ENCODE results near the gene IQGAP3. TPM values are rescaled to one million over a fixed set of nuclear protein-coding genes. Genes with fewer than 3 reads are reported as not detected.

IQGAP3 gene
- polyA plus RNA-seq, 2 of the 4 experiments (the other 2 are of a cell fraction): 15.6 to 17.0 TPM

GRCh38 chr1:156590326-156591180, 18.2 kb upstream of the IQGAP3 start:
- ChIA-PET POLR2A (interaction anchor here (0.6 to 2.5 kb wide), 7 partner anchors 10 to 133 kb away, joined by 3 to 18 read pairs (median 6); partner anchors contain the start of genes GPATCH4 and MEF2D), CTCF (interaction anchor here (0.6 to 12.5 kb wide), 12 partner anchors 9 to 205 kb away, joined by 3 to 135 read pairs (median 5); partner anchors contain the start of genes NES and TTC24)
- H3K4me3 ChIP-seq: peak overlapping the region; percentile 72
- TF ChIP-seq EP300 (IDR thresholded peaks at IDR 0.05) (no peak), POLR2A (IDR thresholded peaks at IDR 0.05; ENCODE audit: low read length) (no peak), RARB (CRISPR knock-in tag; IDR thresholded peaks at IDR 0.05) (no peak), ZFP36 (IDR thresholded peaks at IDR 0.05; ENCODE audit: borderline replicate concordance, partially characterized antibody) (no peak), CBX8 (IDR thresholded peaks at IDR 0.05) (no peak), REST (IDR thresholded peaks at IDR 0.05) (no peak), BHLHE40 (IDR thresholded peaks at IDR 0.05; ENCODE audit: low read depth, low read length) (no peak), JUN (IDR thresholded peaks at IDR 0.05) (no peak), USF2 (IDR thresholded peaks at IDR 0.05) (no peak), RFX5 (IDR thresholded peaks at IDR 0.05) (no peak), RAD21 (conservative IDR thresholded peaks at IDR 0.05 in 1 of 2, IDR thresholded peaks at IDR 0.05 in 1 of 2) (no peak), POLR2AphosphoS2 (conservative IDR thresholded peaks at IDR 0.05; ENCODE audit: low read length) (no peak), E2F6 (IDR thresholded peaks at IDR 0.05; ENCODE audit: borderline replicate concordance, low read depth) (no peak), ZSCAN20 (CRISPR knock-in tag; IDR thresholded peaks at IDR 0.05) (no peak)
- H3K27ac ChIP-seq: peak overlapping the region; percentile 94 to 98
- ATAC-seq: no peak
- no peak for FAIRE-seq
- H3K9me3 ChIP-seq: no peaks in the 10 kb centered on the region
- DNase-seq (ENCODE audit: low read depth in 1 of 2, low spot score in 1 of 2): no peak
- 92% methylated on average over 10 of the region's 10 CpGs for WGBS (ENCODE audit: missing lambda C conversion rate)
- H3K4me2 ChIP-seq: peak overlapping the region; percentile 87
- H3K4me1 ChIP-seq: peaks cover 10% of the 10 kb centered on the region; the same call in 2 of the 3 replicates

GRCh38 chr1:156589546-156589945, 17.2 kb upstream of the IQGAP3 start:
- ChIA-PET CTCF (interaction anchor here (1.1 to 12.5 kb wide), 4 partner anchors 9 to 38 kb away, joined by 3 to 135 read pairs (median 4); no protein-coding TSS in a partner anchor), POLR2A (no interaction called here)
- ATAC-seq (no peak), FAIRE-seq (no peak), DNase-seq (ENCODE audit: low read depth in 1 of 2, low spot score in 1 of 2) (no peak)
- Histone ChIP-seq H3K4me2 (no peak overlapping the region), H3K27ac (no peak overlapping the region), H3K4me1 (peaks cover 10% of the 10 kb centered on the region; the same call in 2 of the 3 replicates), H3K4me3 (no peak overlapping the region), H3K9me3 (no peaks in the 10 kb centered on the region)
- 78% methylated on average over 5 of the region's 5 CpGs for WGBS (ENCODE audit: missing lambda C conversion rate)
- no peak for TF ChIP-seq JUN (IDR thresholded peaks at IDR 0.05)
- no peak for TF ChIP-seq CBX2 (IDR thresholded peaks at IDR 0.05; ENCODE audit: borderline replicate concordance, low read depth)
- TF ChIP-seq CHD2 (IDR thresholded peaks at IDR 0.05; ENCODE audit: low read length, partially characterized antibody): no peak
- TF ChIP-seq ZNF302 (CRISPR knock-in tag; IDR thresholded peaks at IDR 0.05): no peak
- TF ChIP-seq SMC3 (IDR thresholded peaks at IDR 0.05): no peak
- no peak for TF ChIP-seq POLR2AphosphoS2 (conservative IDR thresholded peaks at IDR 0.05; ENCODE audit: low read length)
- TF ChIP-seq FOSL2 (IDR thresholded peaks at IDR 0.05): no peak
- TF ChIP-seq FOSL2 (CRISPR knock-in tag; IDR thresholded peaks at IDR 0.05): no peak
- no peak for TF ChIP-seq ZSCAN20 (CRISPR knock-in tag; IDR thresholded peaks at IDR 0.05)
- TF ChIP-seq CHD4 (IDR thresholded peaks at IDR 0.05; ENCODE audit: borderline replicate concordance): no peak
- TF ChIP-seq ATOH8 (CRISPR knock-in tag; IDR thresholded peaks at IDR 0.05; ENCODE audit: low read depth): no peak
- TF ChIP-seq HEYL (CRISPR knock-in tag; IDR thresholded peaks at IDR 0.05): no peak
- no peak for TF ChIP-seq RFX5 (IDR thresholded peaks at IDR 0.05)
- TF ChIP-seq KDM5A (IDR thresholded peaks at IDR 0.05): no peak
- TF ChIP-seq POLR2A (IDR thresholded peaks at IDR 0.05; ENCODE audit: low read length): no peak
- no peak for TF ChIP-seq NPAS2 (CRISPR knock-in tag; IDR thresholded peaks at IDR 0.05; ENCODE audit: borderline replicate concordance)
- no peak for TF ChIP-seq HES2 (IDR thresholded peaks at IDR 0.05)
- TF ChIP-seq MAFK (IDR thresholded peaks at IDR 0.05; ENCODE audit: partially characterized antibody): no peak
- TF ChIP-seq KDM1A (IDR thresholded peaks at IDR 0.05; ENCODE audit: low read depth): no peak
- no peak for TF ChIP-seq HMGXB4 (CRISPR knock-in tag; IDR thresholded peaks at IDR 0.05; ENCODE audit: borderline replicate concordance)
